Measurements from ENCODE around the gene TASP1.

DNA sequence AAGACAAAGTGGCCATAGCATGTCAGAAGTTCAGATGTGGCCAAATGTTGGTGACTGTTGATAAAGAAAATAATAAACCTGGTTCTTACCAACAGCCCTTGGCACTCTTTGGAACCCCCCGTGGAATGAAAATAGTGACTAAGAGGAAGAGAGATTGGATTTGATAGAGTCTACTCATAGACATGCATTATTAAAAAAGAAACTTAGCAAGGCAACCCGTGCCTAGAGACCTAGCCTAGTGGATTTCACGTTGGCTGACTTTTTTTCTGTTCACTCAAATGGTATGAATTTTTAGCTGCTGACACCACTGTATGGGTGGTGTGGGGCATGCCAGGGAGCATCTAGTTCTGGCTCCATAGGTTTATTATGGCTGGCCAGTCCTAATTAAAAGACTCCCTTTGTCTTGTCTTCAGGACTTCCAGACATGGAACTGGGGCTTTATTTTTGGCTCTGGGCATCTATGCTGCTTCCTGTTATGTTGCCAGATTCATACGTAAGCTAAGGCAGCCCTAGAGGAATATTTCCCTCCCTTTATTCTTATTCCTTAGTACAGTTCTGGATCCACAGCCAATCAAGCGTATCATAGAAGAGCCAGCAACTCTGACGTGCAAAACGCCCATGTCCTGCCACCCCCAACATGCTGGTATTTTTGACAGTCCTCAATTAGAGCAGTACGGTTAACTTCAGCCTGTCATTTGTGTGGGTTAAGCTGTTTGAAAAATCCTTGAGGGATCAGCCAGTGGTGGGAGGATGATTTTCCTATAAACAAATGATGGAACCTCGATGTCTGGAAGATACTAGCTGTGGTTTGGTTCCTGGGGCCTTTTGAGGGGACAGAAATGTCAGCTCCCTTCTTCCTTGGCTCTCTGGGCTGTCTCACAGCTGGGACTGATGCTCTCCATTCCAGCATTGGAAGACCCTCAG, 290.2 kb downstream of the TASP1 start:
- no peak for TF ChIP-seq CTCF (IDR thresholded peaks at IDR 0.05)
- no peak for TF ChIP-seq POLR2A (IDR thresholded peaks at IDR 0.05)

Data from Peyer's patch (tissue), 4 donors.